Neural crest cell (in vitro differentiated cells): Measurements from ENCODE around the gene ZFAND4. TPM values are rescaled to one million over a fixed set of nuclear protein-coding genes. Genes with fewer than 3 reads are reported as not detected.

Experiments used
- DNase-seq: peaks from one replicate; pipeline ENCODE4 v3.0.0; 2021; ENCODE audit warnings: low read depth, mixed read lengths, low spot score
- H3K27ac Mint-ChIP-seq: one replicate; pipeline ENCODE4 v1.8.0; 2021; ENCODE audit warnings: mild to moderate bottlenecking, mixed read lengths; ENCODE audit not compliant: unreplicated experiment
- H3K27me3 Mint-ChIP-seq: 2 replicates; pipeline ENCODE4 v1.8.0; 2021; ENCODE audit warnings: low read depth, mild to moderate bottlenecking, mixed read lengths
- H3K36me3 Mint-ChIP-seq: 2 replicates; pipeline ENCODE4 v1.8.0; 2021; ENCODE audit warnings: low read depth, mild to moderate bottlenecking, mixed read lengths
- H3K4me1 Mint-ChIP-seq: 2 replicates; pipeline ENCODE4 v1.8.0; 2021; ENCODE audit warnings: mixed read lengths
- H3K4me3 Mint-ChIP-seq: one replicate; pipeline ENCODE4 v1.8.0; 2021; ENCODE audit warnings: mild to moderate bottlenecking, mixed read lengths
- H3K9me3 Mint-ChIP-seq: 2 replicates; pipeline ENCODE4 v1.8.0; 2021; ENCODE audit warnings: mixed read lengths
- total RNA-seq: library from RNA; stranded (reverse); gene quantifications from 2 replicates; pipeline ENCODE4 v1.2.1, GENCODE V29; 2021
- TF ChIP-seq, protein P1 (sequence below): fragments of 200-600 bp; sonication (generic); conservative IDR thresholded peaks from 2 replicates; pipeline ENCODE4 v1.5.0; 2021; ENCODE audit warnings: antibody characterized with exemption, mild to moderate bottlenecking

The ZFAND4 gene
- total RNA-seq, 1 donor from 2014 or later: 12.9 TPM

DNA sequence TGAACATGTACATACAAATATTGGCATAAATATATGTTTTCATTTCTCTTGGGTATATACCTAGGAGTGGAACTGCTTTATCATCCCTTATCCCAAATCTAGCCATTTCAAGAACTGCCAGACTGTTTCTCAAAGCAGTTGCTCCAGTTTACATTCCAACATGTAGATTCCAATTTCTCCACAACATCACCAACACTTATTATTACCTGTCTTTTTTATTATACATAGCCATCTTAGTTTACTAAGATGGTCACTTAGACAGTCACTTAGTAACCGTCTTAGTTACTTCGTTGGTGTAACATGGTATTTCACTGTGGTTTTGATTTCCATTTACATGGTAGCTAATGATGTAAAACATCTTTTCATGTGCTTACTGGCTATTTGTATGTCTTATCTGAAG, 82.7 kb downstream of the ZFAND4 start:
- H3K4me3 Mint-ChIP-seq: no peak overlapping the region
- H3K36me3 Mint-ChIP-seq: peaks cover 20% of the 10 kb centered on the region
- H3K4me1 Mint-ChIP-seq: peaks cover 21% of the 10 kb centered on the region
- H3K27ac Mint-ChIP-seq: no peak overlapping the region
- peaks cover under 1% of the 10 kb centered on the region for H3K27me3 Mint-ChIP-seq
- H3K9me3 Mint-ChIP-seq: peaks cover 16% of the 10 kb centered on the region
- no peak for DNase-seq
- TF ChIP-seq, protein P1, sequence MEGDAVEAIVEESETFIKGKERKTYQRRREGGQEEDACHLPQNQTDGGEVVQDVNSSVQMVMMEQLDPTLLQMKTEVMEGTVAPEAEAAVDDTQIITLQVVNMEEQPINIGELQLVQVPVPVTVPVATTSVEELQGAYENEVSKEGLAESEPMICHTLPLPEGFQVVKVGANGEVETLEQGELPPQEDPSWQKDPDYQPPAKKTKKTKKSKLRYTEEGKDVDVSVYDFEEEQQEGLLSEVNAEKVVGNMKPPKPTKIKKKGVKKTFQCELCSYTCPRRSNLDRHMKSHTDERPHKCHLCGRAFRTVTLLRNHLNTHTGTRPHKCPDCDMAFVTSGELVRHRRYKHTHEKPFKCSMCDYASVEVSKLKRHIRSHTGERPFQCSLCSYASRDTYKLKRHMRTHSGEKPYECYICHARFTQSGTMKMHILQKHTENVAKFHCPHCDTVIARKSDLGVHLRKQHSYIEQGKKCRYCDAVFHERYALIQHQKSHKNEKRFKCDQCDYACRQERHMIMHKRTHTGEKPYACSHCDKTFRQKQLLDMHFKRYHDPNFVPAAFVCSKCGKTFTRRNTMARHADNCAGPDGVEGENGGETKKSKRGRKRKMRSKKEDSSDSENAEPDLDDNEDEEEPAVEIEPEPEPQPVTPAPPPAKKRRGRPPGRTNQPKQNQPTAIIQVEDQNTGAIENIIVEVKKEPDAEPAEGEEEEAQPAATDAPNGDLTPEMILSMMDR: no peak

DNA sequence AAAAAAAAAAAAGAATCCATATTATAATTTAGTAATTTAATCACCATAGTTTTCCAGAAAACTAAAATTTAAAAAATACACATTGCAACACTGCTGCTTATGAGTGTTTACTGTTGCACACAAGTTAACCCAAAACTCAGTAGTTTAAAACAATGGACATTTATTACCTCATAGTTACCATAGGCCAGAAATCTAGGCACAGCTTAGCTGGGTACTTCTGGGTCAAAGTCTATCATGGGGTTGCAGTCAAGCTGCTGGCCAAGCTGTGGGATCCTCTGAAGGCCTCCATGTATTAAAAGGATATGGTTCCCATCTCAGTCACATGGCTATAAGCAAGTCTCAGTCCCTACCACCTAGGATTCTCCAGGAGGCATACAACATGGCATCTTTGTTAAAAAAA, 83.6 kb downstream of the ZFAND4 start:
- TF ChIP-seq, protein P1: no peak
- Mint-ChIP-seq H3K9me3 (peaks cover 16% of the 10 kb centered on the region), H3K4me3 (no peak overlapping the region), H3K36me3 (peaks cover 22% of the 10 kb centered on the region), H3K27ac (no peak overlapping the region), H3K4me1 (peaks cover 17% of the 10 kb centered on the region), H3K27me3 (no peaks in the 10 kb centered on the region)
- no peak for DNase-seq

DNA sequence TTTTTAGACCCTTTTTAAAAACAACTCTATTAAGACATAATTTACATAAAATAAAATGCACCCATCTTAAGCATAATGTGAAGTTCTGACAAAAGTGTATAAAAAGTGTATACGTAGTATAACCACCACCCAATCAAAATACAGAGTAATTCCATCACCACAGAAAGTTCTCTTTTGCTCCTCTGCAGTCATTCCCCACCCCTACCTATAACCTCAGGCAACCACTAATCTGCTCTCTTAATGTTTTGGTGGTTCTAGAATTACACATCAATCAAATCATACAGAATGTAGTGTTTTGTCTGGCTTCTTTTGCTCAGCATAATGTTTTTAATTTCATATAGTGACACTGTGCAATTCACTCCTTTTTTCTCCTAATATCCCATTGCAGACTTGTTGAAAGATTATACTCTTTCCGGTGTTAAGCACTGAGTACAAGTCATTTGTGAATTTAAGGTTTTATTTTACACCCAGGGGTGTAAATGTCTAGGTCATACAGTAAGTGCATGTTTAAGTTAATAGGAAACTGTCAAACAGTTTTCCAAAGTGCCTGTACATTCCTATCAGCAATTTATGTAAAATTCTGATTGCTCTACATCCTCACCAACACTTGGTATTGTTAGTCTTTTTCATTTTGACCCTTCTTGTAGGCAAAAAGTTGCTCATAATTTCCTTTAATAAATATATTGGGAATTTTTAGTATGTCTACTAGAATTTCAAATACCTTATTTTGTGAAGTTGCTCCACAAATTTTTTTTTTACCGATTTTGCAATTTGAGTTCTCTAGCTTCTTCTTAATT, 86.3 kb downstream of the ZFAND4 start:
- H3K27me3 Mint-ChIP-seq: no peaks in the 10 kb centered on the region
- TF ChIP-seq, protein P1: no peak

DNA sequence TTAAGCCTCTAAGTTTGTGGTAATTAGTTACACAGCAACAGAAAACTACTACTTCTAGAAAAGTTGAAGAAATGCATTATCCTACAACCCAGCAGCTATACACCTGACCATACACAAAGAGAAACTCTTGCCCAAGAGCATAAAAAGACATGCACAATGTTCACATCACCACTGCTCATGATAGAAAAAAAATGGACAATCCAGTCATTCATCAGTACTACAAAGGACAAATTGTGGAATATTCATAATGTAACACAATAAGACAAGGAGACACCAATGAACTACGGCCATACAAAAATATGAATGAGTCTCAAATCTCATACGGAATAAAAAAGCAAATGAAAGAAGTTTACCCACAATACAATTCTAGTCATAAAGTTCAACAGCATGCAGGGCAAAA, 87.4 kb downstream of the ZFAND4 start:
- DNase-seq: no peak
- H3K27ac Mint-ChIP-seq: no peak overlapping the region
- no peaks in the 10 kb centered on the region for H3K27me3 Mint-ChIP-seq
- no peak overlapping the region for H3K4me3 Mint-ChIP-seq
- H3K36me3 Mint-ChIP-seq: peaks cover 22% of the 10 kb centered on the region
- H3K9me3 Mint-ChIP-seq: peaks cover 16% of the 10 kb centered on the region
- TF ChIP-seq, protein P1: no peak
- H3K4me1 Mint-ChIP-seq: no peaks in the 10 kb centered on the region

More for the DNA sequence above, 86.3 kb downstream of the ZFAND4 start:
- Mint-ChIP-seq H3K27ac (no peak overlapping the region), H3K9me3 (peaks cover 16% of the 10 kb centered on the region), H3K36me3 (peaks cover 22% of the 10 kb centered on the region), H3K4me3 (no peak overlapping the region), H3K4me1 (no peaks in the 10 kb centered on the region)
- no peak for DNase-seq

DNA sequence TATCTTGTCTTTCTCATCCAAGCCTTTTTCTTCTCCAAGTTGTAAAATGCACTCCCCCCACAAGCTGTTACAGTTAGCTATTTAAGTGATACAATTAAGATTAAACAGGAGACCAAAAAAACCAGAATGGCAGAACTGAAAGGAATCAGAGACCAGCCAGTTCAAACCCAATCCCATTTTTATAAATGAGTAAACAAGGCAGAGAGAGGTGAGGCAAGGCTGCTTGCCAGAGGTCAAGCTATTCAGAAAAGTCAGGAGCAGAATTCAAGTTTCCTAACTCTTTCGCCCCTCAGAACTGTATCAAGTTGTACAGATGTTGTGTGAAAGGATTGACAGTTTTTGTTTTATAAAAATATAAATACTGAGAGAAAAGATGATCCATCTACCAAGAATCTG, 90.2 kb downstream of the ZFAND4 start:
- H3K36me3 Mint-ChIP-seq: peaks cover 15% of the 10 kb centered on the region
- no peak overlapping the region for H3K27ac Mint-ChIP-seq
- no peaks in the 10 kb centered on the region for H3K4me1 Mint-ChIP-seq
- H3K27me3 Mint-ChIP-seq: no peaks in the 10 kb centered on the region
- H3K4me3 Mint-ChIP-seq: no peak overlapping the region
- TF ChIP-seq, protein P1: no peak
- H3K9me3 Mint-ChIP-seq: peaks cover 11% of the 10 kb centered on the region
- no peak for DNase-seq
